GM18519 (cell line): ENCODE results near the gene CAND2.

Experiments
- ATAC-seq: cut with Tn5 transposase; IDR thresholded peaks from one replicate; pipeline ENCODE4 v1.9.1; 2021; ENCODE audit warnings: mild to moderate bottlenecking, moderate library complexity; ENCODE audit not compliant: unreplicated experiment, low FRiP score

The CAND2 gene

GRCh38 chr3:12796171-12797123 is at the start of gene CAND2:
CAND2 (plus strand) TSS chr3:12796680; CDS start chr3:12796721, 41 bp downstream.
- ATAC-seq, result no peak

- ATAC-seq, result no peak
These were observed 48.0 kb upstream of the CAND2 start for GRCh38 chr3:12748477-12748876.

- ATAC-seq, result no peak
These were observed 46.3 kb upstream of the CAND2 start for GRCh38 chr3:12750223-12750622.

- ATAC-seq, result no peak
These were observed 45.8 kb upstream of the CAND2 start for GRCh38 chr3:12750658-12751071.

GRCh38 chr3:12751571-12751970 is 44.9 kb upstream of the CAND2 start:
- no peak for ATAC-seq

- ATAC-seq, result no peak
These were observed 44.4 kb upstream of the CAND2 start for GRCh38 chr3:12752102-12752501.

- no peak for ATAC-seq
These were observed 43.7 kb upstream of the CAND2 start for GRCh38 chr3:12752809-12753208.

- ATAC-seq, result no peak
These were observed 43.0 kb upstream of the CAND2 start for GRCh38 chr3:12753275-12754028.

GRCh38 chr3:12754313-12754712 is 42.2 kb upstream of the CAND2 start:
- no peak for ATAC-seq

GRCh38 chr3:12755754-12756153 is 40.7 kb upstream of the CAND2 start:
- ATAC-seq, result no peak

GRCh38 chr3:12756175-12756574 is 40.3 kb upstream of the CAND2 start:
- ATAC-seq, result no peak

- no peak for ATAC-seq
These were observed 39.8 kb upstream of the CAND2 start for GRCh38 chr3:12756635-12757034.

- no peak for ATAC-seq
These were observed 38.3 kb upstream of the CAND2 start for GRCh38 chr3:12758025-12758781.

- ATAC-seq, result no peak
These were observed 37.3 kb upstream of the CAND2 start, which contains the start of gene TMEM40 for GRCh38 chr3:12759097-12759679. TMEM40 (minus strand) TSS chr3:12759259; CDS start chr3:12749832, 9,427 bp downstream.

GRCh38 chr3:12759693-12760565 is 36.6 kb upstream of the CAND2 start:
- ATAC-seq, result no peak

- no peak for ATAC-seq
These were observed 32.2 kb upstream of the CAND2 start for GRCh38 chr3:12764171-12764776.

- no peak for ATAC-seq
These were observed 29.9 kb upstream of the CAND2 start for GRCh38 chr3:12766541-12766940.

GRCh38 chr3:12768579-12769527 is 27.6 kb upstream of the CAND2 start:
- ATAC-seq, result no peak
